ENCODE data around the gene CCNY.
"Not testable (repeated sequence)": the region's sequence is repeated elsewhere in the genome, so short reads cannot be mapped to it uniquely, and the experiment has no call there.

CCNY gene

DNA sequence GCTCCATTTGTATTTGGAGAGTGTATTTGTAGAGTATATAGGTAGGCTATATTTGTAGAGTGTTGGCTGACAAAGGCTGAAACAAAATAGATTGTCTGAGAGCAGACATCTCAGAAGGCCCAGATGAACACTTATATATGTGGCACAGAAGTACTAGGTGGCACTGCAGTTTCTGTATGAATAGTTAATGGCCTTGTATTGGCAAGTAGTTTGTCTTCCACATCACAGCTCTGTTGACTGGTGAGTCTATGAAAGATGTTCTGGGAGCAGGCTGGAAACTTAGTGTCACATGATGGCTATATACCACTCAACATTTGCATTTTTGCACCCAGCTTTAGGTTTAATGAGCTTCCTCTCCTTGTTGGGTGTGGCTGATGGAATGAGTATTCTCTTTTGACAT lies 51.9 kb downstream of the CCNY start:
- no peak for DNase-seq

GRCh38 chr10:35388682-35389081 lies 52.4 kb downstream of the CCNY start:
- no peak for DNase-seq

- DNase-seq: no peak
Observed at GRCh38 chr10:35390161-35390840, 54.0 kb downstream of the CCNY start.

GRCh38 chr10:35390843-35391152 lies 54.5 kb downstream of the CCNY start:
- DNase-seq: no peak

DNA sequence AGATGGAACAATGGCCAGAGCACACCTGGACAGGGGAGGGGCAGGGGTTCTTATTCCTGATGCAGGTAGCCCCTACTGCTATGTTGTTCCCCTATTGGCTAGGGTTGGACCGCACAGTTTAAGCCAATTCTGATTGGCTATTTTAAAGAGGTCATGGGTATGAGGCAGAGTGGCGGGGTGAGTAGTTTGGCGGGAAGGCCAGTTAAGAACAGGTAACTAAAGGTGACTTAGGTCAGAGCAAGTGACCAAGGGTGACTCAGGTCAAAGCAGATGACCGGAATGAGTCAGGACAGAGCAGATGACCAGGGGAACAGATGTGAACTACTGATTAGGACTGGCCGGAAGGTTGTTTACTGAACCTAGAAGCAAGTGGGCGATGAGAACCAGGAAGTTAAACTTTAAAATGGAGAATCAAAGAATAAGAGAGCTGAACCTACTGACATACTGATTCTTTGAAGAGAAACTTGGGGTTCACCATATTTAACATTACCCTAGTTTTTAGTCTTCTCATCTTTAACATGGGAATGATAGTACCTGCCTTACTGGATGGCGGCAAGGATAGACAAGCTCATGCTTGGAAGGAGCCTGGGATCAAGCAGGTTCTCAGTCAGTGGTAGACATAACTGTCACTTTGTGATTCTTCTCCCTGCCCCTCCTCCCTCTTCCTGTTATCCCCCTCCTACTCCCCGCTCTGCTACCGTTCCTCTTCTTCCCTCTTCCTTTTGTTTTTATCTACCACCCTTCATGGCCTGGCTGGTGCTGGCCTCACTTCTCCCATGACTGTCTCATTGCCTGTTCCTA lies 55.0 kb downstream of the CCNY start:
- DNase-seq: no peak

GRCh38 chr10:35391954-35392262 lies 55.6 kb downstream of the CCNY start:
- DNase-seq: no peak

DNA sequence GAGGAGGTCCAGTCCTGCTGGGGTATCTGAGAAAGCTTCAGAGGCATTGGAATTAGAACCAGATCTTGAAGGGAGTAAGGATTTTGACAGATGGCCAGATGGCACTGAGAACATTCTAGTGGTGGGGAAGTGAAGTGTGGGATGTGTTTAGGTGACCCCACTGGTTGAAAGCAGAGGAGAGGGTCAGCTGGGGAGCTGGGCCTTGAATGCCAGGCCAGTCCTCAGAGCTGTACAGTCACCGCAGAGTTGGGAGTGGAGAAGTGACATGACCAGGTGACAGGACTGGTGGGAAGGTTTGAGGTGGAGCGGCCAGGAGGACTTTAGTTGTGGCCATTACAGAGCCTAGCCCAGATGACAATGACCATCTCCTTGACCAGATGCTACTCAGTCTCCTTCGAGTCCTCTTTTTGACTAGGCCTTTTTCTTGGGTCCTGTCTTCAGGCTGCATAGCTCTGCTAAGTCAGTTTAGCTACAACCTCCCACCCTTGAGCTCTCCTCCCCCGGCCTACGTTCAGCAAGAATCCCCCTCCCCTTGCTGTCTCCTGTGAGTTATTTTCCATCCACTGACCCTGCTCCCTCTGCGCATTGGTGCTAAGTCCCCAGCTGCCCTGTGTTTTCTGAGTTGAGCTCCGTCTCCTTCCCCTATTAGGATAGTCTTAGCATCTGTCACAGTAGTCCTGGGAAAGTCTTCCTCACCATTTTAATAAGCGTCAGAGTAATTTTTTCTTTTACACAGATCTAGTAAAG lies 56.3 kb downstream of the CCNY start:
- no peak for DNase-seq

DNA sequence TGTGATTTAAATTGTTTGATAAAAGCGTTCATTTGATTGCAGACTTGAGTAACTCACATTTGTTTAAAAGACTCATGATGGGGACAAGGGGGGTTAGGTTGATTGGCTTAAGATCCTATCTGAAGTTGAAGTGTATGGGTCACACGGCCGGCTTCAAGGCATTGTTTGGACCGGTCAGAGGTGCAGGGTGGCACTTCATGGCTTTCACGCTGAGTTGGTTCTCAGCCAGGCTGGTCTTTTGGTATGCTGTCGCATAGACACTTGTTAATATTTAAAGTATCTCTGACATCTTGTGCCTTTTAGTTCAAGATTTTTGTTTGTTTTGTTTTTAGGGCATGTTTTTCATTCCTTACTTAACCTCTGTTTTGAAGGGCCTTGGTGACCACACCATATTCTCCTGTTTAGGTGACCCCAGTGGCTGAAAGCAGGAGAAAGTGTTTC lies 58.1 kb downstream of the CCNY start:
- no peak for DNase-seq

GRCh38 chr10:35394934-35395333 lies 58.6 kb downstream of the CCNY start:
- DNase-seq: no peak

DNA sequence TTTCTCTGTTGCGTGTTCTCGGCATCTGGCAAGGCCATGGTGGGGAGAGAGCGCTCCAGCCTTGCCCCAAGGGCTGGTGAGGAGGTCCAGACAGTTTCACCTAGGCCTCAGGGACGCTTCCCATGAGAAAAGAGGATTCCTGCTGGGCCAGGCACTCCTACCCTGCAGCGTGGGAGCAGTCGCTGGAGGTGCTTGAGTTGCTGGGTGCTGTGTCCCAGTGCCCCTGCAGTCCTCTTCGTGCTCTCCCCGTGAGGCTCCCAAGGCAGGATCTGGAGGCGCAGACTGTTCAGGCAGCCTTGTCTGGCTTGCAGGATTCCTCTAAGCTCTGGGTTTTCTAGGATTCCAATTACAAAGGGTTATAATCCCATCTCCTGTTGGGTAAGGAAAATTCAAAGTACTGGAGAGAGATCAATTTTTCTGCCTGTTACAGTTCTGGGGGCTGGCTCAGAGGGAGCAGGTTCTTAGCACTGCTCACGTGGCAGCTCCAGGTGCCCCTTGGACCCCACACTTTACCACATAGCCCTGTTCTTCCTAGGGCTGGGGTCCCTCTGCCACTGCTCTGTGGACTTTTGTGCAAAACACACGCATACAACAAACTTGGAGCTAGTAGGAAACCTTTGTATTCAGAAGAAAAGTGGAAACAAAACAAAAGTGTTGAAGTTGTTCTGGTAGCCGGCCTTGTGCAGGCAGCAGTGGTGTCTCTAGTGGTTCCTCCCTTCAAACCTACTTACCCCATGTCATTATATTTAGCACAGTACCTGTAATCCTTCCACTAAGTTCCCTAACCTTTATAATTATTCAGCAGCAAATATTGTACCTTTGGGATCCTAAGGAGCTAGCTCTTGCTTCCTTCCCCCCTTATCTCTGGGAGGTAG lies 60.5 kb downstream of the CCNY start:
- no peak for DNase-seq

DNA sequence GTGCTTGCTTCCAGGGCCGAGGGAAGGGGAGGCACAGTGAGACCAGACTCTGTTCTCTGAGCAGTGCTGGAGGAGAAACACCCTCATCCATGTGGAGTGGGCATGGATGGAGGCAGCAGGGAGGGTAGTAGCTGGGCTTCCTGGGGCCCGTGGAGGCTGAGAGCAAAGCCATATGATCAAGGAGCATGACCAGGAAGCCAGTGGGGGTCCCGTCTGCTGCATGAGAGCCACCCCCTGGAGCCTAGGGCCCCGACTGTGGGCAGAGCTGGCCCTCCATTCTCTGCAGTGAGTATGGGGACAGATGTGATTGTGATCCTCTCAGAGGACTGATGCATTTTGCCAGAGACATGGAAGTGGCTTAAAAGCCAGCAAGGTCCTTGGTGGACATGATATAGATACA lies 61.6 kb downstream of the CCNY start:
- no peak for DNase-seq

DNA sequence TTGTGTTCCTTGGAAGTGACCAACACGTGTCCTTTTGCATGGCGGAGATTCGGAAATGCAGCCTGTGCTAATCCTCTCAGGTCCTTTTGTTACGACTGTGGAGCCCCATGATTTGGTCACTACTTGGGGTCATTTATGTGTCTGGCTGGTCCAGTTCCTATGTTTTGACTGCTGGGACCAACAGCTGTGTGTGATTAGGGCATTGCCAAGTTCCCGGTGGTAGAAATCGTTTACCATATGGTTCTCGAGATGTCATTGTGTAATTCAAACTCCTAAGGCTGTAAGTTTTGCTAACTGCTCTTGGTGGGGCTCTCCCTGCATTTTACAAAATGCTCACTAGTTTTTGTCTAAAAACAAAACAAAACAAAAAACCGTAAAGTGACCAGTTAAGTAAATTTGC lies 62.0 kb downstream of the CCNY start:
- DNase-seq: no peak

- no peak for DNase-seq
Observed at GRCh38 chr10:35398908-35399307, 62.6 kb downstream of the CCNY start.

DNA sequence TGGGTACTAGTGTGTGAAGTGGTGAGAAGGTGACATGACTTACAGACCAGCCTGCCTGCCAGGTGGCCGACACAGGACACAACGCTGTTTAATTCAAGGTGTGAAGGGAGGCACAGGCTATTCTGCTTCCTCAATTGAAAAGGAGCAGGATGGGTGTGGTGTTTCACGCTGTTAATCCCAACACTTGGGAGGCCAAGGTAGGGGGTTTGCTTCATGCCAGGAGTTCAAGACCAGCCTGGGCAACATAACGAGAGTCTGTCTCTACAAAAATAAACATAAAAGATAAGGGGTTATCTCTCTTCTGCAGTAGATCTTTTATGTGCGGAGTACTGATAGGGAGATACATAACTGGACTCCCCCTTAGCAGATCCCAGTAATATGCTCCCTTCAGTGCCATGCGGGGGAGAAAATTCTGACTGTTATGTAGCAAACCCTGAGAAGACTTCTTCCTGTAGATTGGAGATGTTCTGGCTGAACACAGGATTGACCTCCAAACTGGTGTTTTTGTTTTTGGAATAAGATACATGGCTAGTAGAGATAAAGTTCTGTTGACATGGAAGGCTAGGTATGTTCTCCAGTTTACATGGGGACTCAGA lies 63.2 kb downstream of the CCNY start:
- no peak for DNase-seq

DNA sequence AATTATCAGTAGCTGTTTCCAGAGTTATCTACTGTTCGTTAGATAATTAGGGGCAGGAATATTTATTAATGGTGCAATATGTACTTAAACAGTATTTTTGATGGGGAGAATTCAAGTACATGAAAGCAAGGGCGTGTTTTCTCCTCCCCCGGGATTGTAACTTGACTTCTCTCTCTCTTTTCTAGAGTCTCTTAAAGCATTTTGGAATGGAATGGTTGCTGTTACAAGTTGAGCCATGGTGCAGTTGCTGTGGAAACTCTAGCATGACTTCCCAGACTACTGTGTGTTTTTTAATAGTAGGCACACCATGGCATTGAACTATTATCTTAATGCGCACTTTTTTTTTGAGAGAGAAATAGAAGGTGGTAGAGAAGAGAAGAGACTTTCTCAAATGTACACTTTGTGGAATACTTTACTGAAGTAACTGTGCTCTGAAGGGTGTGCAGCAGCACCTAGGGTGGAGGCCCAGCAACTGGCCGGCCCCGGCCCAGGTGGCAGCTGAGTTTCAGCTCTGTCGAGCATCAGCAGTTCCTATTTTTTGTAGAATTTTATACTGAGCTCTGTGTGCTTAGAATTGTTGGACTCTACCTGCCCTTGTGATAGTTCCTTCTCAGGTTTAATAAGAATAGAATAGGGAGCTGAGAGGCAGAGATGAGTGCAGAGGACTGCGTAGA lies 64.4 kb downstream of the CCNY start:
- no peak for DNase-seq

DNA sequence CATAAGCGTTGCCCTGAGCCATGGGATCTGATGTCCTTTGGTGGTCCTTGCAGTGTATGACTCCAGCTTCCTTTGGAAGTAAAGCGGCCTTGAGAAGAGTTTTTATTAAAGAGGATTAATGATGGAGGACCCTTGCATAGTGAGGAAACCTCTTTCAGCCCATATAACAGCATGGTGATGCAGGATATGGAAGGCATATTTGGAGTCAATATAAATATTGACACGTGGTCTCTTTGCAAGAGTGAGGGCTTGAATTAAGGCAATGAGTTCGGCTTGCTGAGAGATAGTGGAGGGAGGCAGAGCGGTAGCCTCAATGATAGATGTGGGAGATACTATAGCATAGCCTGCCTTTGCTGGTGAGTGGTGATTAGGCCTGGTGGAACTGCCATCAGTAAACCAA lies 67.2 kb downstream of the CCNY start:
- DNase-seq: not testable (repeated sequence)

DNA sequence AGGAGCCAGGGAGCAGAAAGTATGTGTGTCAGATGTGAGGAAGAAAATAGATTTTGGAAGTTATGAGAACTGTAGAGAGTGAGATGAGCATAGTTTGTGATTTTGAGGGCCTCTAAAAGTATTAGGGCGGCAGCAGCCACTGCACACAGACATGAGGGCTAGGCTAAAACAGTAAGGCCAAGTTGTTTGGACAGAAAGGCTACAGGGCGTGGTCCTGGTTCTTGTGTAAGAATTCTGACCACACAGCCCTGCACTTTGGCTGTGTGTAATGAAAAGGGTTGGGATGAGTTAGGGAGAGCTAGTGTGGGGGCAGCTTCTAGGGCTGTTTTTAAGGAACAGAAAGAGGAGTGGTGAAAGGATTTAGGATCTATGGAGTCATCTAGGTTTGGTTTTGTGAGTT lies 67.8 kb downstream of the CCNY start:
- not testable (repeated sequence) for DNase-seq

GRCh38 chr10:35406003-35406630 lies 69.8 kb downstream of the CCNY start:
- DNase-seq: not testable (repeated sequence)

GRCh38 chr10:35407696-35408095 lies 71.4 kb downstream of the CCNY start:
- not testable (repeated sequence) for DNase-seq

GRCh38 chr10:35409094-35409582 lies 72.8 kb downstream of the CCNY start:
- peak; percentile 72 for DNase-seq

DNA sequence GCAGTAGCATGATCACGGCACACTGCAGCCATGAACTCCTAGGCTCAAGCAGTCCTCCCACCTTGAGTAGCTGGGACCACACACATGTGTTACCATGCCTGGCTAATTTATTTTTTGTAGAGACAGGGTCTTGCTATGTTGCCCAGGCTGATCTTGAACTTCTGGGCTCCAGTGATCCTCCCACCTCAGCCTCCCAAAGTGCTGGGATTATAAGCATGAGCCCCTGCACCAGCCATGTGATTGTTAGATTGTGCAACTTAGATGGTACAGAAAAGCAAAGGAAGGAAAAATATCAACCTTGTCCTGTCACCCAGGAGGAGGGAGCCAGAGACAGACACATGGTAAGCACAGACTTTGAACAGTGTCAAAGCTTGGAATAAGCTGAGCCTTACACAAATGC lies 73.5 kb downstream of the CCNY start:
- DNase-seq: no peak

Data from fibroblast of skin of right biceps (primary cell).